ENCODE results near the gene PEDS1. TPM values are rescaled to one million over a fixed set of nuclear protein-coding genes. Genes with fewer than 3 reads are reported as not detected.
A peak's percentile ranks its signal among the peaks of the same experiment; 100 is the strongest.

PEDS1 gene
- total and polyA plus RNA-seq, 4 experiments from 2014 or later = 14.7 to 25.1 (median 16.8) TPM

GRCh38 chr20:50194422-50194830 is 40.9 kb upstream of the PEDS1 start:
- H3K4me3 Mint-ChIP-seq = peak overlapping the region in 1 of 8 donors; percentile 54
- peaks cover 3 to 12% of the 10 kb centered on the region in 2 donors for H3K36me3 Mint-ChIP-seq
- no peaks in the 10 kb centered on the region for H3K9me3 ChIP-seq (ENCODE audit: control insufficient read depth in 1 of 2, low read length in 2 of 2)
- no peaks in the 10 kb centered on the region for H3K27me3 Mint-ChIP-seq
- H3K4me1 Mint-ChIP-seq = peaks cover 9 to 38% (median 25%) of the 10 kb centered on the region in 4 donors
- H3K9me3 Mint-ChIP-seq = peaks cover 0 to 2% (median 0%) of the 10 kb centered on the region in 8 donors
- POLR2A ChIA-PET (ENCODE audit: partially characterized antibody) = no interaction called here
- H3K4me3 ChIP-seq (ENCODE audit: low read length in 2 of 2) = no peak overlapping the region
- H3K36me3 ChIP-seq (ENCODE audit: insufficient read depth, low read length) = peaks cover 3% of the 10 kb centered on the region
- intact Hi-C loops (cut with micrococcal nuclease) = loop anchor here (5.0 kb wide), 1 partner anchor 193 kb away; no protein-coding TSS in a partner anchor
- peak overlapping the region in 3 of 7 donors; percentile 27 to 97 (median 68) for H3K27ac Mint-ChIP-seq
- H3K27ac ChIP-seq (ENCODE audit: low read depth, low read length) = no peak overlapping the region
- H3K4me1 ChIP-seq (ENCODE audit: insufficient read depth, low read length) = peaks cover 34% of the 10 kb centered on the region
- no peaks in the 10 kb centered on the region for H3K27me3 ChIP-seq (ENCODE audit: insufficient read depth, low read length)
- DNase-seq = no peak
- CTCF ChIA-PET (ENCODE audit: partially characterized antibody) = no interaction called here

DNA sequence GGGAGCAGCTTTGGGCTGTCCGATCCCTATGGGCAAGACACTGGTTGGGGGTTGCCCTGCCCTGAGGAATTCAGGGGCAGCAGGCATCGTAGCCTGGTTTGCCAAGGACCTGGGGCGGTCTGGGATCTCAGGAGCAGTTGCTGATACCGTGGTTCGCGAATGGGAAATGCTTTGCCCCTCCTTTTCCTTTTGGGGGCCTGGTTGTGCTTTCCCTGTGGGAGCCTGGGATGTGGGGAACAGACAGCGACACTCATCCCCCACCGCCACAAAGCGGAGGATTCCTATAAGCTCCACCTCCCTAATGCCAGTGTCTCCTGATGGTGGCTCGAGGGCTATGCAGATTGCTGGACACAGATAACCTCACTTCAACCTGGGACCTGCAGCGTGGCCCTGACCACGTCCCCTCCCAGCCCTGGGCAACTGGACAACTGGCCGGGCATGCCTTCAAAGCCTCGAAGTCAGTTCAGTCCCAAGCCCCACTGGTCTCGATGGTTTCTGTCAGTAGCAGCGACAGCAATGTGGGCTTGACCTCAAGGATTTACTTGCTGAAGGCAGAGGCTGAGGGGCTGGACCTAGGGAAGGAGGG is 40.4 kb upstream of the PEDS1 start:
- H3K27ac ChIP-seq (ENCODE audit: low read depth, low read length) = no peak overlapping the region
- H3K27ac Mint-ChIP-seq = peak overlapping the region in 2 of 7 donors; percentile 72 to 97

GRCh38 chr20:50193199-50193835 is 39.8 kb upstream of the PEDS1 start:
- Histone ChIP-seq H3K4me1 (ENCODE audit: insufficient read depth, low read length) (peaks cover 34% of the 10 kb centered on the region), H3K4me3 (ENCODE audit: low read length in 2 of 2) (peak overlapping the region; percentile 16 to 36), H3K27ac (ENCODE audit: low read depth, low read length) (peak overlapping the region; percentile 52), H3K36me3 (ENCODE audit: insufficient read depth, low read length) (peaks cover 3% of the 10 kb centered on the region), H3K9me3 (ENCODE audit: control insufficient read depth in 1 of 2, low read length in 2 of 2) (no peaks in the 10 kb centered on the region), H3K27me3 (ENCODE audit: insufficient read depth, low read length) (no peaks in the 10 kb centered on the region)
- Mint-ChIP-seq H3K27ac (peak overlapping the region in 6 of 7 donors; percentile 79 to 97 (median 95)), H3K36me3 (peaks cover 3 to 12% of the 10 kb centered on the region in 2 donors), H3K4me3 (peak overlapping the region; percentile 90 to 97 (median 96)), H3K27me3 (no peaks in the 10 kb centered on the region), H3K4me1 (peaks cover 9 to 39% (median 27%) of the 10 kb centered on the region in 4 donors), H3K9me3 (peaks cover 0 to 2% (median 0%) of the 10 kb centered on the region in 8 donors)
- CTCF ChIA-PET (ENCODE audit: partially characterized antibody) = no interaction called here
- DNase-seq = no peak
- intact Hi-C loops (cut with micrococcal nuclease) = loop anchor here (5.0 kb wide), 1 partner anchor 194 kb away; no protein-coding TSS in a partner anchor
- POLR2A ChIA-PET (ENCODE audit: partially characterized antibody) = no interaction called here

More for the DNA sequence above, 40.4 kb upstream of the PEDS1 start:
- no peaks in the 10 kb centered on the region for H3K27me3 Mint-ChIP-seq
- H3K4me1 Mint-ChIP-seq = peaks cover 9 to 39% (median 25%) of the 10 kb centered on the region in 4 donors
- H3K9me3 ChIP-seq (ENCODE audit: control insufficient read depth in 1 of 2, low read length in 2 of 2) = no peaks in the 10 kb centered on the region
- DNase-seq = no peak
- H3K36me3 Mint-ChIP-seq = peaks cover 3 to 12% of the 10 kb centered on the region in 2 donors
- intact Hi-C loops (cut with micrococcal nuclease) = loop anchor here (5.0 kb wide), 1 partner anchor 193 kb away; no protein-coding TSS in a partner anchor
- peaks cover 0 to 2% (median 0%) of the 10 kb centered on the region in 8 donors for H3K9me3 Mint-ChIP-seq
- H3K4me1 ChIP-seq (ENCODE audit: insufficient read depth, low read length) = peaks cover 34% of the 10 kb centered on the region
- POLR2A ChIA-PET (ENCODE audit: partially characterized antibody) = no interaction called here
- peak overlapping the region in 6 of 8 donors; percentile 26 to 97 (median 96) for H3K4me3 Mint-ChIP-seq
- H3K27me3 ChIP-seq (ENCODE audit: insufficient read depth, low read length) = no peaks in the 10 kb centered on the region
- peaks cover 3% of the 10 kb centered on the region for H3K36me3 ChIP-seq (ENCODE audit: insufficient read depth, low read length)
- no peak overlapping the region for H3K4me3 ChIP-seq (ENCODE audit: low read length in 2 of 2)
- CTCF ChIA-PET (ENCODE audit: partially characterized antibody) = no interaction called here

- Histone ChIP-seq H3K4me1 (ENCODE audit: insufficient read depth, low read length) (peaks cover 34% of the 10 kb centered on the region), H3K27ac (ENCODE audit: low read depth, low read length) (peak overlapping the region; percentile 52), H3K4me3 (ENCODE audit: low read length in 2 of 2) (peak overlapping the region; percentile 16 to 36), H3K36me3 (ENCODE audit: insufficient read depth, low read length) (peaks cover 3% of the 10 kb centered on the region), H3K27me3 (ENCODE audit: insufficient read depth, low read length) (no peaks in the 10 kb centered on the region), H3K9me3 (ENCODE audit: control insufficient read depth in 1 of 2, low read length in 2 of 2) (no peaks in the 10 kb centered on the region)
- Mint-ChIP-seq H3K27ac (peak overlapping the region; percentile 93 to 97 (median 97)), H3K4me1 (peaks cover 9 to 40% (median 27%) of the 10 kb centered on the region in 4 donors), H3K27me3 (no peaks in the 10 kb centered on the region), H3K9me3 (peaks cover 0 to 2% (median 0%) of the 10 kb centered on the region in 8 donors), H3K4me3 (peak overlapping the region; percentile 90 to 97 (median 96)), H3K36me3 (peaks cover 3 to 12% of the 10 kb centered on the region in 2 donors)
- POLR2A ChIA-PET (ENCODE audit: partially characterized antibody) = interaction anchor here (1.0 to 2.4 kb wide), 14 partner anchors 14 to 320 kb away, joined by 3 to 20 read pairs (median 9); partner anchors contain the start of genes PEDS1, PTPN1, RNF114 and UBE2V1
- intact Hi-C loops (cut with micrococcal nuclease) = loop anchor here (5.0 kb wide), 1 partner anchor 195 kb away; no protein-coding TSS in a partner anchor
- CTCF ChIA-PET (ENCODE audit: partially characterized antibody) = interaction anchor here (0.7 to 14.2 kb wide), 3 partner anchors 194 to 557 kb away, joined by 3 to 330 read pairs (median 5); no protein-coding TSS in a partner anchor
- peak; percentile 65 to 89 (median 70) for DNase-seq
These were observed 39.1 kb upstream of the PEDS1 start for GRCh38 chr20:50192364-50193198.

- peak overlapping the region in 1 of 2 donors; percentile 76 for H3K4me3 ChIP-seq (ENCODE audit: low read length in 2 of 2)
- H3K36me3 Mint-ChIP-seq = peaks cover 3 to 12% of the 10 kb centered on the region in 2 donors
- H3K4me3 Mint-ChIP-seq = peak overlapping the region; percentile 90 to 97 (median 96)
- peak overlapping the region; percentile 70 for H3K27ac ChIP-seq (ENCODE audit: low read depth, low read length)
- H3K9me3 ChIP-seq (ENCODE audit: control insufficient read depth in 1 of 2, low read length in 2 of 2) = no peaks in the 10 kb centered on the region
- H3K36me3 ChIP-seq (ENCODE audit: insufficient read depth, low read length) = peaks cover 3% of the 10 kb centered on the region
- peaks cover 9 to 40% (median 27%) of the 10 kb centered on the region in 4 donors for H3K4me1 Mint-ChIP-seq
- H3K9me3 Mint-ChIP-seq = peaks cover 0 to 2% (median 0%) of the 10 kb centered on the region in 8 donors
- peaks cover 34% of the 10 kb centered on the region for H3K4me1 ChIP-seq (ENCODE audit: insufficient read depth, low read length)
- H3K27ac Mint-ChIP-seq = peak overlapping the region; percentile 93 to 97 (median 97)
- POLR2A ChIA-PET (ENCODE audit: partially characterized antibody) = interaction anchor here (0.7 to 4.4 kb wide), 27 partner anchors 13 to 558 kb away, joined by 3 to 23 read pairs (median 4); partner anchors contain the start of genes PARD6B, PEDS1, PTPN1 and RNF114
- CTCF ChIA-PET (ENCODE audit: partially characterized antibody) = interaction anchor here (0.7 to 14.2 kb wide), 6 partner anchors 8 to 558 kb away, joined by 3 to 330 read pairs (median 4); no protein-coding TSS in a partner anchor
- H3K27me3 ChIP-seq (ENCODE audit: insufficient read depth, low read length) = no peaks in the 10 kb centered on the region
- peak; percentile 63 to 73 (median 67) for DNase-seq
- no peaks in the 10 kb centered on the region for H3K27me3 Mint-ChIP-seq
- intact Hi-C loops (cut with micrococcal nuclease) = loop anchor here (2.0 to 5.0 kb wide), 2 partner anchors 196 to 319 kb away; partner anchors contain the start of gene PTPN1
These were observed 38.2 kb upstream of the PEDS1 start for GRCh38 chr20:50191544-50192363.

Measured in CD4-positive, alpha-beta memory T cell (primary cell).